NCI-H128 (cell line): Measurements from ENCODE around the gene BICC1.

ENCODE experiments used
- DNase-seq: peaks from one replicate; lab custom pipeline; 2025; ENCODE audit not compliant: unreplicated experiment; lab: John Stamatoyannopoulos, UW

The BICC1 gene

DNA sequence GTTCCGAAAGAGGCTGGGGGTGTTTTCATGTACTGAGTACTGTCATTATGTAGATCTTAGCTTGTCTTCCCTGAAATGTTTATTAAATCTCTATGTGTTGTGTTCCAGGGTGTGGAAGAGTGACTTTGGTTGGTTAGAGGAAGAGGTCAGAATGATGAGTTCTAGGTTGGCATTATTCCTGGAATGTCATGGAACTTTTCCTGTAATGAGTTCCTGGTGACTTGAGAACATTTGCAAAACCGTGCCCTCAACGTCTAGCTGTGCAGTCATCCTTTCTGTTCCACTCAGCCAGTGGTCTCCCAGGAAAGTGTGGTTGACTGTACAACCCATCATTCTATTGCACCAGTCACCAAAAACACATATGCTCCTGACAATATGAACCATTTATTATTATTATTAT is 129.6 kb downstream of the BICC1 start:
- DNase-seq = no peak

DNA sequence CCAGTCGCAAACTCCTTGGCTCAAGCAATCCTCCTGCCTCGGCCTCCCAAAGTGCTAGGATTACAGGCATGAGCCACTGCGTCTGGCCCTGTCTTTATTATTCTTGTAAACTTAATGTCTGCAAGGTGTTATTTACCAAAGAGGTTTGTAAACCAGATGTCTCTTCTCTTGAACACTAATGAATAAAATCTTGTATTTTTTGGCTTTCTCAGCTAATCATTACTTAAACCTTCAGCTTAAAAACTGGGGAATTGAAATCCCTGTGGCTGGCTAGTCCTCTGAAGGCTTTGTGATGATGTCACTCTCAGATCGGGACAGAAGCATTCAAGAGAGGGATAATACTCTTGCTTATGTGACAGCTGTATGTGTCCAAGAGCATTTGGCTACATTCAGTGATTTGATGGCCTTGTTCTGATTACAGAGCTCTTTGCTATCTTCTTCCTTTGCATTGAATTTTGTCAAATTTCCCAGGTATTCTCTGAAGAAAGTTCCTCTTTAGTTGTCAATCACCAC is 130.3 kb downstream of the BICC1 start:
- DNase-seq = no peak

DNA sequence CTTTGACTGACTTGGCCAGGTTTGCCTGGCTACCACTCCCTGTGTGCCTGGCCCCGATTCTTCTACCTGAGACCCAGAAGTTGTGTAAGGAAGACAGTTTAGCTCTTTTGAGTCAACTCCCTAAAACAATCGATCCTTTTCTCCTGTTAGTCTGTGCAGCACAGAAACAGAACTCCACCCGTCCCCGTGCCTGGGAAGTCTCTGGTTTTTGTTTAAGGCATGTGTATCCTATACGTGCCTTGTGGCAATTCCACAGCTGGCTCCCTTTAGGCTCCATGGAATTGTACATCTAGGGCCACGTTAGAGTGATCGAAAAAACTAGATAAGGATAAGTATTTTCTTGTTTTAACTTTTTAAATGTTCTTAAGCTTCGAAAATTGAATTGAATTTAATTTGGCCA is 131.6 kb downstream of the BICC1 start:
- DNase-seq = no peak

DNA sequence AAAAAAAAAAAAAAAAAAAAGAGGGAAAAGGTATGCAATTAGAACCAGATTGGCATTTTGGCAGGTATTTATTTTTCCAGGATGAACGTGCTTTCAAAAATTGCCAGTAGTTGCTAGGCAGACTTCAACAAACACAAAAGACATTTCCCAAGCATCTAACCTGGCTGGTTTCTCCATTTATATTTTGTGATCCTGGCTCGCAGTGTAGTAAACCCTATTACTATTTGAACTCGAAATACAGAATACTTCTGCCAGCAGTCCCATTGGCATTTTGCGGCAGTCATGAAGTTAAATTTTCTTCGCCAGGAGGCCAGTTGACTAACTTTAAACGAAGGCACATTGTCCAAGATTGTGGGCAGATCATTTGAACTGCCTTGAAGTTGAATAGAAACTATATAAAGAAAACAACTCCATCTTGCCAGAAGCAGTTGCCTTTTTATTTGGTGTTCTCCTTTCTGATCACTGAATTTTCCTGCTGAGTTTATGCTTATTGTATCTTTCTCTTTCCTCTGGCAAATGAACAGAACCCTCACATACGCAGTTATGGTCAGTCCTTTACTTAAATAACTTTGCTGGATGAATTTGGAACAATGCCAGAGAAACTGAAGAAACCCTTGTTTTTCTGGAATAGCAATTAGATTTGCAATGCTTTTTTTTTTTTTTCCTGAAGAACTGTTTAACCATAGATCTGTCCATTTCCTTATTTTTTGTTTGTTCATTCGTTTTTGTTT is 132.9 kb downstream of the BICC1 start:
- no peak for DNase-seq

DNA sequence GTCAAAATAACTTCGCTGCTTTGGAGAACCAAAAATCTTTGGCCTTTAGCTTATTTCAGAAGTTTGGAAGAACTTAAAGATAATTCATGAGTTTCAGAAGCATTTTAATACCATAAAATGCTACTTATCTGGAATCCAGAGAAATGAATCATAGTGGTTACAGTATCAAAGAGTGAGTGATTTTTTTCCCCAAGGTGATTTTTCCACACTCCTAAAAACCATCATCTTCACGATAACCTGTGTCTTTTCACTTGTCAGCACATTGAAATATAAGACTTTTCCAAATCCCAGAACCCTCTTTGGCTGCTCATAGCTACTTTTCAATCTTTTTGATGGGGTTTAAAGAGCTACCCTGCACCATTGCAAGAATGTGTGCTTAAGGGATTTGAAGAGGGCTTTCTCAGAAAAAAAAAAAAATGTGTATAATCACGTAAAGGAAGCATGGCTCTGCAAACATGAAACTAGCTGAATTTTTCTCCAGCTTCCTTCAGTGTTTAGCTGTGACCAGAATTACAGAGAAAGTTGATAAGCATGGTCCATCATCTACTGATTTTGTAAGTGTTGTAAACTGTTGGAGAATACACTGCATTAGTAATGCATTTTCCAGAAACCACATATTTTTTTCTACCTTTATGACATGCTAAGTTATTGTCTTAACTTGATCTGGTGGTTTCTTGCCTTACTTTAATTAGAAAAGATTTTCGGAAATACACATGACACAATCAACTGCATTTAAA is 134.9 kb downstream of the BICC1 start:
- no peak for DNase-seq

DNA sequence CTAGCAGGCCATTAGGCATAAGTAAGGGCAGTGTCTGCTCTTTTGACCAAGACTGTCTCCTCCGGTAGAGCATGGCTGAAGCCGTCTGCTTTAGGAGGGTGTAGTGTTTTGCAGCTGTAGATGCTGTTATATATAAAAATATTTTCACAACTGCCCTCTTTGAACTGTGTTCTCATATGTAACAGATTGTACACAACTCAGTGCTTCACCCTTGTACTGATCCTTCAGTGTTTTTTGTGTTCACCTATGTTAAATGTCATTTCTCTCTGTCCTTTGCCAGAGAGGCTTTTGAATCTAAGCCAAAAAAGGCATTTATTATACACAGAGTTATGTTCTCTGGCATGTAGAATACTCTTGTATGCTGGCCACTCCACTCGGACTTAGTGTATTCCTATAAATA is 135.5 kb downstream of the BICC1 start:
- no peak for DNase-seq

DNA sequence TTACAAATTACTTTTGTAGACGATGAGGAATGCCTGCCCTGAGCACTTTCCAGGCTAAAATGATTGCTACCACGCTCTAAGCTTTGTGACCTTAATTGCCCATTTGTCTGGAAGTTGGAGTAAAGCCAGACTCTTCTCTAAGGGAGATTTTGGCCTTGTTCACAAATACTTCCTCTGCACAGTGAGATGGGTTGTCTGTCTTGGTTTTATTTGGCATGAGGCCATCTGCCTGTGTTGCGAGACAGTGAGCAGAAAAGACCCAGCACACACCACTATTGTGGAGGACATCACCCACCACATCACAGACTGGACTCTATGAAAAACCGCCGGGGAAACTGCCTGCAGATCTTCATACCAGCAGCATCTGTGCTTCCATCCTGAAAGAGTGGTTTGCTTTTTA is 138.4 kb downstream of the BICC1 start:
- no peak for DNase-seq

DNA sequence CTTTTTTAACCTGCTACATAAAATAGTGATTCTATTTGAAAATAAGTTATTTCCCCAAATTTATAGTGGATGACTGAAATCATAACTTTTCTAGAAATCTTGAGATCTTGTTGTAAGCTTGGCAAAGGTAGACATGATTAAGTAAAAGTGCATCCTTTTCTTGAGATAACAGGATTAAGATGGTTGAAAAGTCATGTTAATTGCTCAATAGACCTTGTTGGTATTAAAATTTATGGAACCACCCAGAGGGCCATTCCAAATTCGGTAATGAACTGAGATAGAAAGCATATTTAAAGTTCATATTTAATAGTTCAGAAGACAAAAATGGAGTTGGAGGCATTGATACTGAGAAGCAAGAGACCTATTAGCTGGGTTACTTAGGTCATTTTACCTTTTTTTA is 139.1 kb downstream of the BICC1 start:
- DNase-seq = no peak

DNA sequence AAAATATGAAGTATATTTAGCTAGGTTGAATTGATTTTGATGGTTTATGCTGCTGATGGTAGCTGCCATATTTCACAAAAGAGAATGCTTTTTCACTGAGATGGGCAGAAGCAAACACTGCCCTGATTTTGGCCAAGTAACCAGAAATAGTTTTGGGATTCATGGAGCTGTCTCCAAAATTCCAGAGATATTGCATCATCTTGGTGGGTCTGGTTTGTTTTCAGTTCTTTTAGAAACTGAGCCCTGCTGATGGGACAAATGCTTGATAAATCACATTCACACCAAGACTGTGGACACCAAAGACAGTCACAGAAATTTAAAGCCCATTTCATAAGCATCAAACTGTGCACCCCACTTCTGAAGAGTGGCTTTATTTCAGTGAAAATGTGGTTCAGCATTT is 140.5 kb downstream of the BICC1 start:
- DNase-seq = no peak

DNA sequence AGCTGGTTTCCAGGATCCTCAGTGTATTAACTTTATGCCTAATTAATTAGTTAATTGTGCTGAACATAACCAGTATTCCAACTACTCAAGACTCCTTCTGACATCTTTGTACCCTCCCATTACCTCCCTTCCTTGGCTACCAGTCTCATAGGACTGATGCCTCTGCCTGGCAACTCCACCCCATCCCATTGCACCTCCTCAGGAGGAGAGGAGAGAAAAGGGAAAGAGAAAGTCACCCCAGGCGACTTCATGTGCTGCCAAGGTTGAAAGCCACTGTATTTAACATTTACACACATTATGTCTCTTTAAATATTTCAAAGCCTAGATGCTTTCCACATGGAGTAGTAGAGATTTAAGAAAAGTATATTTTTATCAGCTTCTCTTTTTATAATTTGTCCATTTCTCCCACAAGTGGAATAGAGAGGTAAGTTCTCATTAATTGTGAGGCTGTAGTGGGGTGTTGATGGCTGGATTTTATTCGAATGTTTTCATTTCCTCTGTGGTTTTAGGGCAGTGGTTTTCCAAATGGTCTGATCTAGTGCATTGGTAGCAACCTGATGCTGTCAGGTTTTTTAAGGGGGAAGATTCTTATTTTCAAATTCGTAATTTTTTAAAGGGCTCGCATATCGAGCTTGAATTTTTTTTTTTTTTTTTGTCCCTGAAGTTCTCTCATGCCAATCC is 148.0 kb downstream of the BICC1 start:
- DNase-seq = no peak

DNA sequence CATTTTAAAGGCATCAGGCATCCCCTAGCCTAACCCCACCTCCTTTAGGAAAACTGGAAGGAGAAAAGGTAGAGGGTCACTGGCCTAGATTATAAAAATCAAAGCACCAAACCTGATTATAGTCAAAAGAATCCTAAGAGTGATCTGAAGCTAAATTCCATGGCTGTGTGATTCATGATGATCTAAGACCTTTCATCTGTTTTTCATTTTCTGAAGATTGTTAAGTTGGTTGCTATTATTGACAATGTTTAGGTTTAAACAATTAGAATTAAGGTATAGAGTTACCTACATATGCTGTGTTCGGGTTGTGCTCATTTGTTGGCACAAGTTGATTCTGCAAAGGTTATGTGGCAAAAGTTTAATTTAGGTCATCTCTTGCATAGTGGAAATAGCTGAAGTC is 148.7 kb downstream of the BICC1 start:
- DNase-seq = no peak

DNA sequence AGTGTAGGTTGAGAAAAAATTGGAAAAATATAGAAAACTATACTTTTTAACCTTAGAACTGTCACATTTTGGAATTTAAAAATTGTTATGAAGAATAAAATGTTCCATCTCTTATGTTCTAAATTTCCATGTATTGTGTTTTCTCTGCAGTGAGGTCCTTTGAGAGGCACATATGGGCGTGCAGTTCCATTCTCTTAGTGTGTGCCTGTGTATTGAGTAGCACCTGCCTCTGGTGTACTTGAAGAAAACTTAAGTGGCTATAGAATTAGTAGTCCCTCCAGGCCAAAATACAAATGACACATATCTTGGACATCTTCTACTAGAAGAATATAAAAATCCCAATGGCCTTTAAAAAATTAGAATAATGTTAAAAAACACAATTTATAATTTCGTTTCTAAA is 149.2 kb downstream of the BICC1 start:
- no peak for DNase-seq

DNA sequence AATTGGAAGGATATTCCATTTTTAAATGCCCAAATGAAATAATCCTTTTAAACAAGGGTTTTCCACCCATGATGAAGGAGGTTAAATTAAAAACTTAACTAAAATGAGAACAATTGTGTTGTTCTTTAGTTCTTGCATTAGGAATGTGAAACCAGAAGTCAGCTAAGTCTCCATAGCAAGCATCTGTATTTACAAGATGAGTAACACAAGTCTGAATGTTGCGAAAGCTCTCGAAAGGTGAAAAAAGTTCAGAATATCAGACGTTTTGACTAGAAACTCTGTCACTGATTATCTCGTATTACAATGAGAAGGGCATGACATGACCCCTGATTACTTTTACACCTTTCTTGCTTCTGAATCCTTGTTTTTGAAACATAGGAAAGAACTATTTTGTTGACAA is 149.6 kb downstream of the BICC1 start:
- no peak for DNase-seq

DNA sequence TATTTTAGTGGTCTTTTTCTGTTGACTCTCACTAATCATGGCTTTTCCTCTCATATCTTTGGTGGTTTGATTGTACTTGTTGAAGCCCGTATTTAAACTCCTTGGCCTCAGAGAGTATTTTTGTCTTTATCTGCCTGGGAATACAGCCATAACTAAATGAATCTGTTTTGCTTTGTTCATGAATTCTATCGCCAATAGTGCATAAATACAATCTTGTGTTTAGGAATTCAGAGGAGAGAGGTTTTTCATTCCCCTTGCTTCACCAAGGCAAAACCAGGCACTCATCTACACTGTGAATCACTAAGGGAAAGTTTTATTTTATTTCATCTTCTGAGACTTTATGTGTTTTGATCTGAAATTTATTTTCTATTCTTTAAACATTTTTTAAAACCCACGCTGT is 152.7 kb downstream of the BICC1 start:
- DNase-seq = no peak

DNA sequence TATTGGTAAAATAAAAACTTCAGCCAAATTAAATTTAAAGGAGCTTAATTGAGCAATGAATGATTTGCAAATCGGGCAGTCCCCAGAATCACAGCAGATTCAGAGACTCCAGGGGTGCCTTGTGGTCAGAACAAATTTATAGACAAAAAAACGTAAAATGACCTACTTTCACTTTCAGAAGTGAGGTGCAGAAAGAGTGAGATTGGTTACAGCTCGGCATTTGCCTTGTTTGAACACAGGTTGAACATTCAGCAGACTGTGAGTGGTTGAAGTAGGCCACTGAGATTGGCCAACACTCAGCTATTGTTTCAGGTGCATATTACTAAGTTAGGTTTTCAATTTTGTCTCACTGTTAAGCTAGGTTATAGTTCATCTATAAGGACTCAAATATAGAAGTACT is 153.4 kb downstream of the BICC1 start:
- no peak for DNase-seq

DNA sequence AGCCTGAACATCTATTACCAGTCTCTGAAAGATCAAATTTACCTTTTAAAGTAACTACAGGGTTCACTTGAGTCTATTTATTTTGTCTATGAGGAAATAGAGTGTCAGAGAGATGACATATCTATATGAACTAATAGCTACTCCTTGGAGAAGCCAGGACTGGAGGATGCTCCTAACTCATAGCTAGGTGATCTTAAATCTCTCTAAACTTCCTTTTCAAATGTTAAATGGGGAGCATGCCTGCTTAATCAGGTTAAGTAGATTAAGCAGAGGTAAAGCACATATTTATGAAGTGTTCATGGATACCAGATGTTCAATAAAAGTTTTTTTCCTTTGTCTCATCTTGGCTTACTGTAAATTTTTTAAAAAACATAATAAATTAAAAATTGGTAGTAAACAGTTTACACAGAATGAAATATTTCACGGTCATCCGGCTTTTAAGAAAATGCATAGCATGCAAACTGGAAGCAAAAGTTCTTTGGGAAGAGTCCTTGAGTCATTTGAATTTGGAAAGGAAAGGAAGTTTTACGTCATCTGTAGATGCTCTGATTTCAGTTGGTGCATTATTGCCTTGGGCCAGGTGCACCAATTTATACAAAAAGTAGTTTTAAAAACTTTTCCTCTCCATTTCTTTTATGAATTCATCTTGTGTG is 155.1 kb downstream of the BICC1 start:
- DNase-seq = no peak

DNA sequence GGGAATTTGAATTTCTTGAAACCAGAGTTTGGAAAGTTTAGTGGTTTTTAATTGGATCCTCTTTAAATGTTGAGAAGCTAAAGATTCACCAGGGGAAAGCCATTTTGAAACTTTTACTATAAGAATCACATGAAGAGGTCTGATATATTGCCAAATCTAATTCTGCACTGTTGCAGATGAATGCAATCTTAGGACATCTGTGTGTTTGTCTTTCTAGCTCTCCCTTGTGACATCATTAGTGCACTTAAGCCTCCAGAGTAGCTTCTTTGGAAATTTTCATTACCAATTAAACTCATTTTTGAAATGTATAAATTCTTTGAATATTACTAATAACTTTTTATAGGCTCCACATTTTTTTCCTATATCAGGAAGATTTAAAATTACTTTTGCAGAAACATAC is 160.2 kb downstream of the BICC1 start:
- DNase-seq = no peak

DNA sequence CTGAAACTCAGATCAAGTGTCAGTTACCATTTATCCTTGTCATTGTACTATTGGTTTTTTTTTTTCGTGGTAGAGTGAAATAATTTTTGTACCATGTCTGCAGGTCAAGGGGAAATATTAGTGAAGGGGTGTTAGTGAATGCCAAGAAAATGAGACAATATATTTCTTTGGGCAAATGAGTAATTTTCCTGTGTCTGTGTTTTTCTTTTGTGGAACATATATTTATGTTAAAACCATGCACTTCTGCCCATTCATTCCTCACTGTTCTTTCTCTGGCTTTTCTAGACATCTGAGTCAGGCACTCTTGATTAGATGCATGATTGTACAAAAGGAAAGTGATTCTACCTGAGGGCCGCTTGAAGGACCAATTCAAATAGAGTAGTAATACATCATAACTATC is 161.6 kb downstream of the BICC1 start:
- DNase-seq = no peak

DNA sequence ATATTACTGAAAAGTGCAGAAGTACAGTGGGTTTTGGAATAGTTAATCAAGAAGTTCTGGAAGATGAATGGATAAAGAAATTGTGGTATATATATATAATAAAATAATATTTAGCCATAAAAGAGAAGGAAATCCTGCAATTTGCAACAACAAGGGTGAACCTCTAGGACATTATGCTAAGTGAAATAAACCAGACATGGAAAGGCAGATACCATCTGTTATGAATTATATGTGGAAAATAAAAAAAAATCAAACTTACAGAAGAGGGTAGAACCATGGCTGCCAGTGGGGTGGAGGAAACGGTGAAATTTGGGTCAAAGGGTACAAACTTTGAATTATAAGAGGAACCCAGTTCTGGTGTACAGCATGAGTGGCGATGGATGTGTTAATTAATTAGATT is 162.6 kb downstream of the BICC1 start:
- no peak for DNase-seq

DNA sequence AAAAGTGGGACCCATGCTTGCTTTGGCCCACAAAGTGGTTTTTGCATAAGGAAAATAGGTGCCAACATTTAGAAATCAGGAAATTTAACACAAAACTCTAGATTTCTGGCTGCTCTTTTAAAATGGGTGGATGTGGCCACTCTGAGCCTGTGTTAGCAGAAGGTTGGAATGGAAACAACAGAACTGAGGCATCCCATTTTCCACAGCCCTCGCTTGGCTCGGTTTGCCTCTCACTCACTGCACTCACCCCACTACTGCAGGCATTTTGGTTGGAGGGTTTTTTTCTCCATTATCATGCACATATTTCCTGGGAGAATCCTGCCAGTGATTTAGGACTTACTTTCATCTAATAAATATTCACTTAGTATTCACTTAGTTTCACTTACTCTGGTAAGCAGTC is 178.9 kb downstream of the BICC1 start:
- no peak for DNase-seq

DNA sequence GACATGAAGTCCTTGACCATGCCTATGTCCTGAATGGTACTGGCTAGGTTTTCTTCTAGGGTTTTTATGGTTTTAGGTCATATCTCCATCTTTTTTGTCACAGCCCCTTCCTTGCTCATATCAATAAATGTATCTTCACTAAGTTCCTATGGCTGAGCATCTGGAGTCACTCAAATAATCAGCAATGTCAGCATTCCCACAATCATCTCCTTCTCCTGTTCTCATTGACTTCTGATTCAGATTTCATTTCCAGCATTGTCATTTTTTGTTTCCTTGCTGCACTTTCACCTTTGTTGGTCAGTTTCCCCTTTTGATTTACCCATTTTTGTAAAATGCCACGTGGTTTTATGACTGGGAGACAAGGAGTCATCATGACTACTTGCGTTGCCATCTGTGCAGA is 181.2 kb downstream of the BICC1 start:
- DNase-seq = no peak

DNA sequence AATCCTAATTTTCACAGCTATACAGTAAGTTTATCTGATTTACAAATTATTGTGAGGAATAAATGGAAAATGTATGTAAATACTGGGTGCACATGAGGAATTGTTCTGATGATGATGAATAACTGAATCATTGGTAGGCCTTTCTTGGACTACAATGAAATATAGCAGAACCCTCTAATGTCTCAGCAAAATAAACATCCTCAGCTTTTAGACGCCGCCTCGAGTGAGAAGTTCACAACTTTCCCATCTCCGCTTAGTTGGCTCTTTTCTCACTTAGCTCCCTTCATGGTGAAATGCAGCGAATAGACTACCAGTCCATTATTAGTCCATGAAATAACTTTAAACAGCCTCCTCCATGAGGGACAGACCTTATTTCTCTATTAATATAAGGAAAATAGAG is 182.3 kb downstream of the BICC1 start:
- DNase-seq = no peak
